Right atrium auricular region (tissue), 2 donors: ENCODE data around the gene TAF10. TPM values are rescaled to one million over a fixed set of nuclear protein-coding genes. Genes with fewer than 3 reads are reported as not detected.

Experiments
- DNase-seq: peaks from one replicate; pipeline ENCODE4 v3.0.0-alpha.2; 2019; ENCODE audit warnings: low spot score
- H3K27ac ChIP-seq, 2 donors: fragments of 200-600 bp; sonication (generic); 1 replicate in 1 of 2; 2 replicates in 1 of 2; pipeline ENCODE4 v1.5.1; 2016 to 2019
- H3K27me3 ChIP-seq, 2 donors: fragments of 200-600 bp; sonication (generic); one replicate each; pipeline versions ENCODE4 v1.5.1 to v1.6.0; 2017 to 2019
- H3K36me3 ChIP-seq: fragments of 200-600 bp; sonication (generic); one replicate; pipeline ENCODE4 v1.5.1; 2016
- H3K4me1 ChIP-seq, 2 donors: fragments of 200-600 bp; sonication (generic); one replicate each; pipeline versions ENCODE4 v1.5.1 to v1.6.0; 2017 to 2019
- H3K4me3 ChIP-seq, 2 donors: fragments of 200-600 bp; sonication (generic); 1 replicate in 1 of 2; 2 replicates in 1 of 2; pipeline ENCODE4 v1.5.1; 2017 to 2019; ENCODE audit warnings: mild to moderate bottlenecking in 1 of 2, moderate library complexity in 1 of 2
- H3K9me3 ChIP-seq, 2 donors: fragments of 200-600 bp; sonication (generic); one replicate each; pipeline ENCODE4 v1.5.1; 2019
- total RNA-seq, 2 donors: library from RNA; depleted of rRNA; stranded (reverse); fragments of >200 nt; gene quantifications; one replicate each; pipeline ENCODE4 v1.1.0, GENCODE V29; 2016
- TF ChIP-seq, protein P1 (sequence below), 2 donors: fragments of 200-600 bp; sonication (generic); IDR thresholded peaks; one replicate each; pipeline ENCODE4 v1.5.1; 2019; ENCODE audit warnings: antibody characterized with exemption in 2 of 2

TAF10 gene
- total RNA-seq, 2 donors from 2014 or later = 26.6 to 54.0 TPM

DNA sequence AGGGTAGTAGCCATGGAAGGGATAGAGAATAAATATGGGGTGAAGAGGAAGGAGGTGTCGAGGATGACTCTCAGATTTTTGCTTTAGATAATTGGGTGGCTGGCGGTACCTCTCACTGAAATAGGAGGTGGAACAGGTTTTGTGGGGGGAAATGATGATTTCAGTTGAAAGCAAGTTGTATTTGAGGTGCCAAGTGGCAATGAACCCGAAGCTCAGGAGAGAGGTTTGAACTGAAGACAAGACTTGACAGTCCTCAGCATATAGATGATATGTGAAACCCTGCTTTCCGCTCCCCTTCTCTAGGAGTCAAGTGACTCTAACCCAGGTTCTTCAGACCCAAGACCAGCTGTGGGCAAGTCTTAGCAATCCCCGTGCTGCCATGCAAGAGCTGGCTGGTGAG lies 42.3 kb downstream of the TAF10 start:
- Histone ChIP-seq H3K27me3 (no peaks in the 10 kb centered on the region), H3K9me3 (no peaks in the 10 kb centered on the region), H3K27ac (no peak overlapping the region), H3K36me3 (no peaks in the 10 kb centered on the region), H3K4me3 (no peak overlapping the region), H3K4me1 (peaks cover 0 to 11% of the 10 kb centered on the region in 2 donors)
- no peak for DNase-seq
- TF ChIP-seq, protein P1, sequence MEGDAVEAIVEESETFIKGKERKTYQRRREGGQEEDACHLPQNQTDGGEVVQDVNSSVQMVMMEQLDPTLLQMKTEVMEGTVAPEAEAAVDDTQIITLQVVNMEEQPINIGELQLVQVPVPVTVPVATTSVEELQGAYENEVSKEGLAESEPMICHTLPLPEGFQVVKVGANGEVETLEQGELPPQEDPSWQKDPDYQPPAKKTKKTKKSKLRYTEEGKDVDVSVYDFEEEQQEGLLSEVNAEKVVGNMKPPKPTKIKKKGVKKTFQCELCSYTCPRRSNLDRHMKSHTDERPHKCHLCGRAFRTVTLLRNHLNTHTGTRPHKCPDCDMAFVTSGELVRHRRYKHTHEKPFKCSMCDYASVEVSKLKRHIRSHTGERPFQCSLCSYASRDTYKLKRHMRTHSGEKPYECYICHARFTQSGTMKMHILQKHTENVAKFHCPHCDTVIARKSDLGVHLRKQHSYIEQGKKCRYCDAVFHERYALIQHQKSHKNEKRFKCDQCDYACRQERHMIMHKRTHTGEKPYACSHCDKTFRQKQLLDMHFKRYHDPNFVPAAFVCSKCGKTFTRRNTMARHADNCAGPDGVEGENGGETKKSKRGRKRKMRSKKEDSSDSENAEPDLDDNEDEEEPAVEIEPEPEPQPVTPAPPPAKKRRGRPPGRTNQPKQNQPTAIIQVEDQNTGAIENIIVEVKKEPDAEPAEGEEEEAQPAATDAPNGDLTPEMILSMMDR (IDR thresholded peaks at IDR 0.05) = no peak

DNA sequence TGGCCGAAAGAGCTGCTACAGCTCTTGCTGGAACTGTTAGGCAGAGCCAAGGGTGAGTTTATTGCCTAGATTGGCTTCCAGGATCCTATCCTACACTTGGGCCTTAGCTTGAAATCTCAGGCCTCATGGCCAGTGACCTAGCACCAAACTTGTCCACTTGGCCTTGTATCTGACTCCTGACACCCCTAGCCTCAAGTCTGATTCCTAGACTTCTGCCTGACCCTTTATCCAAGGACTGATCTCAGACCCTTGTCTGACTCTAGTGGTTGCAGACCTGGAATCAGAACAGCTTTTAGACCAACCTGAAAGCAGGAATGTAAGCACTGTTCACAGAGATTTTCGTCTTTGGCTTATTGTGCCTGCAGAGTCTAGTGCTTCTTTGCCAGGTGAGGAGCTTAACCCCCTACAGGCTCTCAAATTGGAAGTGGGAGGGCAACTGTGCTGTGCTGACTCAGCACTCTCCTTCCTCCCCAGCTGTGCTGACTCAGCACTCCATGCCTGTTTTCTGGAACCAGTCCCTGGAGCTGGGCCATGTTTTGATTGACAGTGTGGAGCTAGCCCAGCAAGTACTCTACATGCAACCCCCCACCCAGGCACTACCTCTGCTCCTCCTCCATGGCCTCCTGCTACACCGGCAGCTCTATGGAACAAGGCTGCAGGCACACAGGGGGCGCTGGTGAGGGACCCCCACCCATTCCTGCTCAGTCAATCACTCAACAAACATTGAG lies 43.7 kb downstream of the TAF10 start:
- H3K36me3 ChIP-seq = no peaks in the 10 kb centered on the region
- no peaks in the 10 kb centered on the region for H3K27me3 ChIP-seq
- H3K4me1 ChIP-seq = peaks cover 0 to 11% of the 10 kb centered on the region in 2 donors
- no peak overlapping the region for H3K27ac ChIP-seq
- DNase-seq = no peak
- no peak overlapping the region for H3K4me3 ChIP-seq
- TF ChIP-seq, protein P1 (IDR thresholded peaks at IDR 0.05) = no peak
- H3K9me3 ChIP-seq = no peaks in the 10 kb centered on the region

DNA sequence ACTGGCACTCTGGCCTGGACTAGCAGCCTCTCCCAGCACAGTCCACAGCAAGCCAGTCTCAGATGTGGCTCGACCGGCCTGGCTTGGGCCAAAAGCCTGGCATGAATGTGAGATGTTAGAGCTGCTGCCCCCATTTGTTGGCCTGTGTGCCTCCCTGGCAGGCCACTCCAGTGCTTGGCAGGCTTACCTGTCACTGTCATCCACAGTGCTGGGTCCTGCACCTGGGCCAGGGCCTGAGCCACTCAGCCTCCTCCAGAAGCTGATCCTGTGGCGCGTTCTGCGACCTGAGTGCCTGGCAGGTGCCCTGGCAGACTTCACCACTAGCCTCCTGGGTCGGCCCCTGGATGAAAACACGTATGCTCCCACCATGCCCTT lies 44.7 kb downstream of the TAF10 start:
- no peaks in the 10 kb centered on the region for H3K27me3 ChIP-seq
- H3K36me3 ChIP-seq = no peaks in the 10 kb centered on the region
- no peaks in the 10 kb centered on the region for H3K9me3 ChIP-seq
- no peak overlapping the region for H3K4me3 ChIP-seq
- TF ChIP-seq, protein P1 (IDR thresholded peaks at IDR 0.05) = no peak
- no peak overlapping the region for H3K27ac ChIP-seq
- H3K4me1 ChIP-seq = peaks cover 0 to 11% of the 10 kb centered on the region in 2 donors
- no peak for DNase-seq

DNA sequence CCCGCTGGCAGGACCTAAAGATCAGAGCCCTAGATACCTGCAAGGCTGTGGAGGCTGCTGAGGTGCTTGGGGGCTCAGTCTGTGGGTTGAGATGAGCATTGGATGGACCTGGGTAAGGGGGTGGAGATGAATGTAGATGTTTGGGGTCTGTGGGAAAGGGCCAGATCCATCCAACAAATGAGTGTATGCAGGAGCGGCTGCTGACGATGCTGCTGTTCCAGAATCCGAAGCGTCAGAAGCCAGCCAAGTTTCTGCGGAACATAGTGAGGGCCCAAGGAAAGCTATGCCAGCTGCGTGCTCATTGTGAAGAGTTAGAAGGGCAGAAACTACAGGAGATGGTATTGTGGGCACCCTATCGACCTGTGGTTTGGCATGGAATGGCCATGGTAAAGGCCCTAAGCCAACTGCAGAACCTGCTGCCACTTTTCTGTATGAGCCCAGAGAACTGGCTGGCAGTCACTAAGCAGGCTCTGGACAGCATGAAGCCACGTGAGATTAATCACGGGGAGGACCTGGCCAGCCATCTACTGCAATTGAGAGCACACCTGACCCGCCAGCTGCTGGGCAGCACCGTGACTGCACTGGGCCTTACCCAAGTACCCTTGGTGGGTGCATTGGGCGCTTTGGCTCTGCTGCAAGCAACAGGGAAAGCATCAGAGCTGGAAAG lies 45.2 kb downstream of the TAF10 start:
- Histone ChIP-seq H3K4me3 (no peak overlapping the region), H3K36me3 (no peaks in the 10 kb centered on the region), H3K27me3 (no peaks in the 10 kb centered on the region), H3K4me1 (peaks cover 0 to 11% of the 10 kb centered on the region in 2 donors), H3K9me3 (no peaks in the 10 kb centered on the region), H3K27ac (no peak overlapping the region)
- TF ChIP-seq, protein P1 (IDR thresholded peaks at IDR 0.05) = no peak
- DNase-seq = no peak

DNA sequence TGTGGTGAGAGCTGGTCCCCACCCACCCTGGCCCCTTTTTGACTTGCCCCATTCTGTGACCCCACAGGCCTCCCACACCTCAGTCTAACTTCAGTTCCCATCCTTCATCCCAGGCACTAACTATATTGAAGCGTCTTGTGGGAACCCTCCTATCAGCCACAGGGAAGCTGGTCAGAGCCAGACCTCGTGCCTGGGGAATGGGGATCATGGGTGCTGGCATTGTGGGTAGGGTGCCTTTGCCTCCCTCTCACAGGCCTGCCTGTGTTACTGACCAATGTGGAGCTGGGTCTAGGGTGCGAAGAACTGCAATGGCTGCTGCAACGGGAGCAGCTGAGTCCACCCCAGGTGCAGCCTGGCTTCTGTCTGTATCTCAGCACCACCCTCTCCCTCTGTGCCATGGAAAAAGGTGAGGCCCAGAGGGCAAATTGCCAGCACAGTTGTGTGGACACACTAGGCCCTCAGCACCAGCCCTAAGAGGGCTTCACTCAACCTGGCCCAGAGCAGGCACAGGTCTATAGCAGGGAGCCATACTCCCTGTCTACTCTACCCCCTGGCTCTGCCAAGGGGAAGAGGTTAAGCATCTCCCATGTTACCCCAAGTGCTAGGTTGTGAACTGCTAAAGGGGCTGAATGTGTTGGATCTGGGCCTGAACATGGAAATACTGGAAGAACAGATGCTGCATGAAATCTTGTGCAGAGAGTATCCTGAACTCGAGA lies 45.9 kb downstream of the TAF10 start:
- TF ChIP-seq, protein P1 (IDR thresholded peaks at IDR 0.05) = no peak
- peaks cover 0 to 9% of the 10 kb centered on the region in 2 donors for H3K4me1 ChIP-seq
- no peaks in the 10 kb centered on the region for H3K27me3 ChIP-seq
- no peak for DNase-seq
- no peaks in the 10 kb centered on the region for H3K9me3 ChIP-seq
- no peak overlapping the region for H3K4me3 ChIP-seq
- no peak overlapping the region for H3K27ac ChIP-seq
- H3K36me3 ChIP-seq = no peaks in the 10 kb centered on the region
